Measurements from ENCODE around the gene GNAI3. TPM values are rescaled to one million over a fixed set of nuclear protein-coding genes. Genes with fewer than 3 reads are reported as not detected.

Gene GNAI3
- total RNA-seq, 1 experiment from 2014 or later, result 9.9 TPM

GRCh38 chr1:109502364-109502851, 46.0 kb upstream of the GNAI3 start:
- Histone ChIP-seq H4K5ac (ENCODE audit: insufficient read length, low read depth, low read length) (no peak overlapping the region), H3K23me2 (ENCODE audit: insufficient read length, low read depth, low read length, poor library complexity, severe bottlenecking) (no peaks in the 10 kb centered on the region), H3K79me1 (ENCODE audit: insufficient read depth, low read depth, low read length, poor library complexity, severe bottlenecking) (no peaks in the 10 kb centered on the region), H2BK12ac (ENCODE audit: insufficient read length, low read depth, low read length) (no peak overlapping the region), H3K18ac (ENCODE audit: insufficient read length, low read depth, low read length) (no peak overlapping the region), H3K4ac (ENCODE audit: low read depth, low read length) (no peak overlapping the region), H2AK5ac (ENCODE audit: insufficient read length, low read length) (no peak overlapping the region), H3K4me1 (ENCODE audit: insufficient read depth, low read length) (peaks cover 2% of the 10 kb centered on the region; the same call in 1 of the 2 replicates), H4K20me1 (ENCODE audit: control insufficient read depth, insufficient read depth, insufficient read length) (no peaks in the 10 kb centered on the region), H3K4me2 (ENCODE audit: insufficient read depth, insufficient read length, low read length) (no peak overlapping the region), H3T11ph (ENCODE audit: low read length) (no peak overlapping the region), H2BK120ac (ENCODE audit: low read depth, low read length, poor library complexity, severe bottlenecking) (no peak overlapping the region), H3K27me3 (ENCODE audit: insufficient read depth, low read length) (no peaks in the 10 kb centered on the region), H3K27ac (ENCODE audit: insufficient read length, low read depth, low read length) (no peak overlapping the region), H3K9ac (ENCODE audit: extremely low read depth, insufficient read length, low read length) (no peak overlapping the region), H4K8ac (replicated peaks; ENCODE audit: insufficient read length, low read depth, low read length) (no peak overlapping the region), H3K56ac (ENCODE audit: insufficient read length, low read depth, low read length) (no peak overlapping the region), H3K79me2 (ENCODE audit: insufficient read depth, low read length) (no peaks in the 10 kb centered on the region), H2BK20ac (ENCODE audit: low read depth, low read length, poor library complexity, severe bottlenecking) (no peak overlapping the region), H3K9me3 (ENCODE audit: control insufficient read depth, low read depth, low read length) (no peaks in the 10 kb centered on the region), H4K91ac (ENCODE audit: insufficient read length, low read depth, low read length) (no peak overlapping the region), H2BK5ac (ENCODE audit: insufficient read length, low read length) (no peak overlapping the region), H2BK15ac (ENCODE audit: low read depth, low read length) (no peak overlapping the region), H3K14ac (ENCODE audit: insufficient read depth, low read length) (no peak overlapping the region), H3K23ac (ENCODE audit: insufficient read length, low read depth, low read length) (no peak overlapping the region), H2AFZ (ENCODE audit: low read length) (no peak overlapping the region)
- no peak overlapping the region for H3K4me3 Mint-ChIP-seq
- H3K9me3 Mint-ChIP-seq, result no peaks in the 10 kb centered on the region
- peaks cover 0 to 5% (median 2%) of the 10 kb centered on the region in 3 experiments; a peak in 4 of 7 replicates for H3K36me3 Mint-ChIP-seq (ENCODE audit: insufficient read depth in 1 of 3, low read depth in 3 of 3)
- peaks cover 16 to 18% of the 10 kb centered on the region in 2 experiments for H3K4me1 Mint-ChIP-seq
- no peak overlapping the region for H3K27ac Mint-ChIP-seq
- TF ChIP-seq CTCF (conservative IDR thresholded peaks at IDR 0.05), result no peak
- H3K27me3 Mint-ChIP-seq (ENCODE audit: low read depth), result peaks cover 7% of the 10 kb centered on the region
- no CpG with 5 or more reads among the region's 3 CpGs for WGBS (ENCODE audit: extremely low coverage, insufficient read length, low lambda C conversion rate)
- no peak for DNase-seq

Measured in H9 (cell line).